ENCODE measurements around the gene TMEM132C.

The TMEM132C gene

GRCh38 chr12:128420163-128420562, 153.2 kb downstream of the TMEM132C start:
- no peak for DNase-seq (ENCODE audit: low spot score)

- DNase-seq (ENCODE audit: low spot score) = no peak
Observed at GRCh38 chr12:128421375-128421774, 154.4 kb downstream of the TMEM132C start.

- DNase-seq (ENCODE audit: low spot score) = no peak
Observed at GRCh38 chr12:128423205-128423604, 156.2 kb downstream of the TMEM132C start.

- DNase-seq (ENCODE audit: low spot score) = no peak
Observed at GRCh38 chr12:128424931-128425431, 158.0 kb downstream of the TMEM132C start.

GRCh38 chr12:128425666-128426331, 158.8 kb downstream of the TMEM132C start:
- DNase-seq (ENCODE audit: low spot score) = no peak

GRCh38 chr12:128426511-128426910, 159.5 kb downstream of the TMEM132C start:
- DNase-seq (ENCODE audit: low spot score) = no peak

- DNase-seq (ENCODE audit: low spot score) = no peak
Observed at GRCh38 chr12:128439796-128440195, 172.8 kb downstream of the TMEM132C start.

- DNase-seq (ENCODE audit: low spot score) = no peak
Observed at GRCh38 chr12:128442096-128442495, 175.1 kb downstream of the TMEM132C start.

GRCh38 chr12:128444598-128444997, 177.6 kb downstream of the TMEM132C start:
- DNase-seq (ENCODE audit: low spot score) = no peak

- no peak for DNase-seq (ENCODE audit: low spot score)
Observed at GRCh38 chr12:128445415-128446127, 178.6 kb downstream of the TMEM132C start.

GRCh38 chr12:128449146-128449894, 182.3 kb downstream of the TMEM132C start:
- no peak for DNase-seq (ENCODE audit: low spot score)

- DNase-seq (ENCODE audit: low spot score) = no peak
Observed at GRCh38 chr12:128450810-128451209, 183.8 kb downstream of the TMEM132C start.

- no peak for DNase-seq (ENCODE audit: low spot score)
Observed at GRCh38 chr12:128455851-128456250, 188.9 kb downstream of the TMEM132C start.

- DNase-seq (ENCODE audit: low spot score) = no peak
Observed at GRCh38 chr12:128456922-128457321, 190.0 kb downstream of the TMEM132C start.

- no peak for DNase-seq (ENCODE audit: low spot score)
Observed at GRCh38 chr12:128458301-128458974, 191.5 kb downstream of the TMEM132C start.

- no peak for DNase-seq (ENCODE audit: low spot score)
Observed at GRCh38 chr12:128459067-128459466, 192.1 kb downstream of the TMEM132C start.

GRCh38 chr12:128463881-128464280, 196.9 kb downstream of the TMEM132C start:
- DNase-seq (ENCODE audit: low spot score) = no peak

GRCh38 chr12:128467882-128468281, 200.9 kb downstream of the TMEM132C start:
- DNase-seq (ENCODE audit: low spot score) = no peak

- no peak for DNase-seq (ENCODE audit: low spot score)
Observed at GRCh38 chr12:128468926-128469325, 202.0 kb downstream of the TMEM132C start.

- no peak for DNase-seq (ENCODE audit: low spot score)
Observed at GRCh38 chr12:128471491-128471890, 204.5 kb downstream of the TMEM132C start.

- no peak for DNase-seq (ENCODE audit: low spot score)
Observed at GRCh38 chr12:128474916-128475315, 207.9 kb downstream of the TMEM132C start.

GRCh38 chr12:128476266-128476665, 209.3 kb downstream of the TMEM132C start:
- DNase-seq (ENCODE audit: low spot score) = no peak
